ENCODE measurements around the gene TMEM132C. TPM values are rescaled to one million over a fixed set of nuclear protein-coding genes. Genes with fewer than 3 reads are reported as not detected.

TMEM132C gene
- total RNA-seq, 2 donors from 2014 or later = 0.56 TPM; not detected in 1

- Histone ChIP-seq H3K36me3 (no peaks in the 10 kb centered on the region), H3K27ac (no peak overlapping the region), H3K27me3 (replicated peaks; ENCODE audit: insufficient read depth) (no peaks in the 10 kb centered on the region), H3K9me3 (no peaks in the 10 kb centered on the region), H3K4me1 (ENCODE audit: control insufficient read depth in 1 of 2, low read depth in 2 of 2) (no peaks in the 10 kb centered on the region), H3K4me3 (no peak overlapping the region)
- ATAC-seq (ENCODE audit: insufficient number of reproducible peaks, low FRiP score, low read depth) = no peak
- no peak for DNase-seq (ENCODE audit: low spot score)
- TF ChIP-seq, protein P1, sequence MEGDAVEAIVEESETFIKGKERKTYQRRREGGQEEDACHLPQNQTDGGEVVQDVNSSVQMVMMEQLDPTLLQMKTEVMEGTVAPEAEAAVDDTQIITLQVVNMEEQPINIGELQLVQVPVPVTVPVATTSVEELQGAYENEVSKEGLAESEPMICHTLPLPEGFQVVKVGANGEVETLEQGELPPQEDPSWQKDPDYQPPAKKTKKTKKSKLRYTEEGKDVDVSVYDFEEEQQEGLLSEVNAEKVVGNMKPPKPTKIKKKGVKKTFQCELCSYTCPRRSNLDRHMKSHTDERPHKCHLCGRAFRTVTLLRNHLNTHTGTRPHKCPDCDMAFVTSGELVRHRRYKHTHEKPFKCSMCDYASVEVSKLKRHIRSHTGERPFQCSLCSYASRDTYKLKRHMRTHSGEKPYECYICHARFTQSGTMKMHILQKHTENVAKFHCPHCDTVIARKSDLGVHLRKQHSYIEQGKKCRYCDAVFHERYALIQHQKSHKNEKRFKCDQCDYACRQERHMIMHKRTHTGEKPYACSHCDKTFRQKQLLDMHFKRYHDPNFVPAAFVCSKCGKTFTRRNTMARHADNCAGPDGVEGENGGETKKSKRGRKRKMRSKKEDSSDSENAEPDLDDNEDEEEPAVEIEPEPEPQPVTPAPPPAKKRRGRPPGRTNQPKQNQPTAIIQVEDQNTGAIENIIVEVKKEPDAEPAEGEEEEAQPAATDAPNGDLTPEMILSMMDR (IDR thresholded peaks at IDR 0.05) = no peak
Observed at GRCh38 chr12:128581321-128581761, 314.4 kb downstream of the TMEM132C start.

- Histone ChIP-seq H3K36me3 (no peaks in the 10 kb centered on the region), H3K27me3 (replicated peaks; ENCODE audit: insufficient read depth) (no peaks in the 10 kb centered on the region), H3K9me3 (no peaks in the 10 kb centered on the region), H3K27ac (no peak overlapping the region), H3K4me1 (ENCODE audit: control insufficient read depth in 1 of 2, low read depth in 2 of 2) (no peaks in the 10 kb centered on the region), H3K4me3 (no peak overlapping the region)
- DNase-seq (ENCODE audit: low spot score) = no peak
- TF ChIP-seq, protein P1 (IDR thresholded peaks at IDR 0.05) = no peak
- no peak for ATAC-seq (ENCODE audit: insufficient number of reproducible peaks, low FRiP score, low read depth)
Observed at GRCh38 chr12:128583453-128583852, 316.5 kb downstream of the TMEM132C start.

- TF ChIP-seq, protein P1 (IDR thresholded peaks at IDR 0.05) = no peak
- Histone ChIP-seq H3K9me3 (no peaks in the 10 kb centered on the region), H3K4me1 (ENCODE audit: control insufficient read depth in 1 of 2, low read depth in 2 of 2) (no peaks in the 10 kb centered on the region), H3K27ac (no peak overlapping the region), H3K4me3 (no peak overlapping the region), H3K36me3 (no peaks in the 10 kb centered on the region), H3K27me3 (replicated peaks; ENCODE audit: insufficient read depth) (no peaks in the 10 kb centered on the region)
- no peak for DNase-seq (ENCODE audit: low spot score)
- ATAC-seq (ENCODE audit: insufficient number of reproducible peaks, low FRiP score, low read depth) = no peak
Observed at GRCh38 chr12:128586451-128587029, 319.6 kb downstream of the TMEM132C start.

DNA sequence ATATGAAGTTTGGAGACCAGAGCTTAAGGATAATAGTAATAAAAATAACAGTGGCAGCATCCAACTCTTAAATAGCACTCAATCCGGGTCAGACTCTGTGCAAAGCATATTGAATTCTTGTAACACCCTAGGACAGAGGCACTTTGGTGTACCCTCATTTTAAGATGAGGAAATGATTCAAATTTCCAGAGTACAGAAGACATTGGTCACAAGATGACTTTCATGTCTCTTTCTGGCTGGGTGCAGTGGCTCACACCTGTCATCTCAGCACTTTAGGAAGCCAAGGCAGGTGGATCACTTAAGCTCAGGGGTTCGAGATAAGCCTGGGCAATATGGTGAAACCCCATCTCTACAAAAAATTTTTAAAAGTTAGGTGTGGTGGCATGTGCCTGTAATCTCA is 320.9 kb downstream of the TMEM132C start:
- H3K27ac ChIP-seq = no peak overlapping the region
- no peaks in the 10 kb centered on the region for H3K27me3 ChIP-seq (replicated peaks; ENCODE audit: insufficient read depth)
- no peaks in the 10 kb centered on the region for H3K4me1 ChIP-seq (ENCODE audit: control insufficient read depth in 1 of 2, low read depth in 2 of 2)
- no peak overlapping the region for H3K4me3 ChIP-seq
- TF ChIP-seq, protein P1 (IDR thresholded peaks at IDR 0.05) = no peak
- H3K9me3 ChIP-seq = no peaks in the 10 kb centered on the region
- H3K36me3 ChIP-seq = no peaks in the 10 kb centered on the region
- DNase-seq (ENCODE audit: low spot score) (no peak), ATAC-seq (ENCODE audit: insufficient number of reproducible peaks, low FRiP score, low read depth) (no peak)

- DNase-seq (ENCODE audit: low spot score) (no peak), ATAC-seq (ENCODE audit: insufficient number of reproducible peaks, low FRiP score, low read depth) (no peak)
- Histone ChIP-seq H3K36me3 (no peaks in the 10 kb centered on the region), H3K4me1 (ENCODE audit: control insufficient read depth in 1 of 2, low read depth in 2 of 2) (no peaks in the 10 kb centered on the region), H3K27me3 (replicated peaks; ENCODE audit: insufficient read depth) (no peaks in the 10 kb centered on the region), H3K4me3 (no peak overlapping the region), H3K27ac (no peak overlapping the region), H3K9me3 (no peaks in the 10 kb centered on the region)
- TF ChIP-seq, protein P1 (IDR thresholded peaks at IDR 0.05) = no peak
Observed at GRCh38 chr12:128592220-128592744, 325.3 kb downstream of the TMEM132C start.
